ENCODE data around the gene ODR4. TPM values are rescaled to one million over a fixed set of nuclear protein-coding genes. Genes with fewer than 3 reads are reported as not detected.
"Not testable (repeated sequence)": the region's sequence is repeated elsewhere in the genome, so short reads cannot be mapped to it uniquely, and the experiment has no call there.

The ODR4 gene
- total RNA-seq, 1 experiment from 2014 or later = 16.6 TPM

GRCh38 chr1:186391841-186392240 lies 16.2 kb downstream of the ODR4 start:
- no peak for TF ChIP-seq TCF7L2 (IDR thresholded peaks at IDR 0.05; ENCODE audit: low read depth, low read length)
- no peak for TF ChIP-seq POLR2AphosphoS5 (IDR thresholded peaks at IDR 0.05; ENCODE audit: low read depth, low read length)
- TF ChIP-seq, protein P1, sequence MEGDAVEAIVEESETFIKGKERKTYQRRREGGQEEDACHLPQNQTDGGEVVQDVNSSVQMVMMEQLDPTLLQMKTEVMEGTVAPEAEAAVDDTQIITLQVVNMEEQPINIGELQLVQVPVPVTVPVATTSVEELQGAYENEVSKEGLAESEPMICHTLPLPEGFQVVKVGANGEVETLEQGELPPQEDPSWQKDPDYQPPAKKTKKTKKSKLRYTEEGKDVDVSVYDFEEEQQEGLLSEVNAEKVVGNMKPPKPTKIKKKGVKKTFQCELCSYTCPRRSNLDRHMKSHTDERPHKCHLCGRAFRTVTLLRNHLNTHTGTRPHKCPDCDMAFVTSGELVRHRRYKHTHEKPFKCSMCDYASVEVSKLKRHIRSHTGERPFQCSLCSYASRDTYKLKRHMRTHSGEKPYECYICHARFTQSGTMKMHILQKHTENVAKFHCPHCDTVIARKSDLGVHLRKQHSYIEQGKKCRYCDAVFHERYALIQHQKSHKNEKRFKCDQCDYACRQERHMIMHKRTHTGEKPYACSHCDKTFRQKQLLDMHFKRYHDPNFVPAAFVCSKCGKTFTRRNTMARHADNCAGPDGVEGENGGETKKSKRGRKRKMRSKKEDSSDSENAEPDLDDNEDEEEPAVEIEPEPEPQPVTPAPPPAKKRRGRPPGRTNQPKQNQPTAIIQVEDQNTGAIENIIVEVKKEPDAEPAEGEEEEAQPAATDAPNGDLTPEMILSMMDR (IDR thresholded peaks at IDR 0.05) = no peak
- no peak for TF ChIP-seq REST (IDR thresholded peaks at IDR 0.05; ENCODE audit: insufficient read depth in 1 of 2, low read depth in 2 of 2, low read length in 1 of 2)
- no peak for TF ChIP-seq SIN3A (IDR thresholded peaks at IDR 0.05; ENCODE audit: borderline replicate concordance, insufficient read depth, low read depth, low read length)
- Histone ChIP-seq H3K27ac (ENCODE audit: low read length) (no peak overlapping the region), H3K27me3 (ENCODE audit: control insufficient read depth, insufficient read depth, low read length) (no peaks in the 10 kb centered on the region), H3K9me3 (ENCODE audit: control insufficient read depth, insufficient read depth, low read depth, low read length) (no peaks in the 10 kb centered on the region), H3K4me3 (ENCODE audit: low read depth in 2 of 2, low read length in 2 of 2) (no peak overlapping the region), H3K36me3 (ENCODE audit: control insufficient read depth, insufficient read depth, low read length) (peaks cover 42% of the 10 kb centered on the region), H3K4me1 (ENCODE audit: control insufficient read depth, insufficient read depth, low read length) (no peaks in the 10 kb centered on the region)
- intact Hi-C loops (cut with micrococcal nuclease; ENCODE audit: unreplicated experiment) = no loop called here
- no peak for DNase-seq (ENCODE audit: low read depth, low spot score)
- TSS peak; percentile 16 for BruUV-seq (replicated peaks)
- CTCF ChIA-PET = no interaction called here
- no peak for ATAC-seq
- POLR2A ChIA-PET = no interaction called here
- in situ Hi-C loops (cut with HindIII; ENCODE audit: low pct_unique_long_range_greater_than_20kb, low sequenced_read_pairs) = no loop called here

DNA sequence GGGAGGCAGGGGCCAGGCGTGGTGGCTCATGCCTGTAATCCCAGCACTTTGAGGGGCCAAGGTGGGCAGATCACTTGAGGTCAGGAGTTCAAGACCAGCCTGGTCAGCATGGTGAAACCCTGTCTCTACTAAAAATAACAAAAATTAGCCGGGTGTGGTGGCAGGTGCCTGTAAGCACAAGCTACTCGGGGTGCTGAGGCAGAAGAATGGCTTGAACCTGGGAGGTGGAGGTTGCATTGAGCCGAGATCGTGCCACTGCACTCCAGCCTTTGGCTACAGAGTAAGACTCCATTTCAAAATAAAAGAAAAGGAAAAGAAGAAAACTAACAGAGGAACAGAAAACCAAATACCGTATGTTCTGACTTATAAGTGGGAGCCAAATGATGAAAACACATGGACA lies 17.1 kb downstream of the ODR4 start:
- CTCF ChIA-PET = interaction anchor here (0.9 kb wide), 1 partner anchor 17 kb away, joined by 5 read pairs; the partner anchor contains the start of genes ODR4 and TPR

DNA sequence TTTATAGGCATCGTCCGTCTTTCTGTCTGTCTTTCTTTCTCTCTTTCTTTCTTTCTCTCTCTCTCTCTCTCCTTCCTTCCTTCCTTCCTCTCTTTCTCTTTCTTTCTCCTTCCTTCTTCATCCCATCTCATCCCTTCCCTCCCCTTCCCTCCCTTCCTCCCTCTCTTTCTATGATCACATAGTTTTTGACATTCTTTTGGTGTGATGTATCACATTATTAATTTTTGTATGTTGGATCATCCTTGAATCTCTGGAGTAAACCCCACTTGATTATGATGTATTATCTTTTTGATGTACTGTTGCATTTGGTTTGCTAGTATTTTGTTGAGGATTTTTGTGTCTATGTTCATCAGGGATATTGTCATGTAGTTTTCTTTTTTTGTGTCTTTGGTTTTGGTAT lies 25.8 kb downstream of the ODR4 start:
- H3K27ac ChIP-seq (ENCODE audit: low read length); ATAC-seq; in situ Hi-C loops (cut with HindIII; ENCODE audit: low pct_unique_long_range_greater_than_20kb, low sequenced_read_pairs); H3K27me3 ChIP-seq (ENCODE audit: control insufficient read depth, insufficient read depth, low read length); POLR2A ChIA-PET; BruUV-seq (replicated peaks); H3K9me3 ChIP-seq (ENCODE audit: control insufficient read depth, insufficient read depth, low read depth, low read length); DNase-seq (ENCODE audit: low read depth, low spot score); CTCF ChIA-PET; H3K4me1 ChIP-seq (ENCODE audit: control insufficient read depth, insufficient read depth, low read length); intact Hi-C loops (cut with micrococcal nuclease; ENCODE audit: unreplicated experiment); H3K4me3 ChIP-seq (ENCODE audit: low read depth in 2 of 2, low read length in 2 of 2): not testable (repeated sequence)
- peaks cover 25% of the 10 kb centered on the region for H3K36me3 ChIP-seq (ENCODE audit: control insufficient read depth, insufficient read depth, low read length)

More for the DNA sequence above, 17.1 kb downstream of the ODR4 start:
- BruUV-seq (replicated peaks); H3K4me3 ChIP-seq (ENCODE audit: low read depth in 2 of 2, low read length in 2 of 2); DNase-seq (ENCODE audit: low read depth, low spot score); H3K27me3 ChIP-seq (ENCODE audit: control insufficient read depth, insufficient read depth, low read length); H3K27ac ChIP-seq (ENCODE audit: low read length); in situ Hi-C loops (cut with HindIII; ENCODE audit: low pct_unique_long_range_greater_than_20kb, low sequenced_read_pairs); H3K9me3 ChIP-seq (ENCODE audit: control insufficient read depth, insufficient read depth, low read depth, low read length); ATAC-seq; POLR2A ChIA-PET; intact Hi-C loops (cut with micrococcal nuclease; ENCODE audit: unreplicated experiment); H3K4me1 ChIP-seq (ENCODE audit: control insufficient read depth, insufficient read depth, low read length): not testable (repeated sequence)
- H3K36me3 ChIP-seq (ENCODE audit: control insufficient read depth, insufficient read depth, low read length) = peaks cover 37% of the 10 kb centered on the region
